ENCODE measurements around the gene FLNA.
"Not testable (repeated sequence)": the region's sequence is repeated elsewhere in the genome, so short reads cannot be mapped to it uniquely, and the experiment has no call there.

FLNA gene

GRCh38 chrX:154355776-154356140 lies 18.7 kb downstream of the FLNA start:
- DNase-seq = no peak

- no peak for DNase-seq
These were observed 19.2 kb downstream of the FLNA start for GRCh38 chrX:154355094-154355775.

- no peak for DNase-seq
These were observed 19.9 kb downstream of the FLNA start for GRCh38 chrX:154354516-154354915.

DNA sequence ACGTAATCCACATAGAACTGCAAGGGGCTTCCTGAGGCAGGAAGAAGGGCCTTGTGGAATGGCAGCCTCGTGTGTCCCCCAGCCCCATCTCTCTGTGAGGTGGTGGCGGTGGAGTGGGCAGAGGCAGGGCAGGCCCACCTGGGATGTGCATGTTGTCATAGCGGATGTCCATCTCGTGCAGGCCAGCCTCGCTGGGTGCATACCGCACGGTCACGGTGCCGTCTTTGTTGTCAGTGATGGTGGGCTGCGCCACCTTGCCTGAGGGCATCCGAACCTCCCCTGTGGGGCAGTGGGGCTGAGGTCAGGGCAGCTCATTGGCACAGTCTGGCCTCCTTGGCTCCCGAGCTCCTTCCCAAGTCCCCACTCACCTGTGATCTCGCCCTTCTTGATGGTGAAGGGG lies 20.4 kb downstream of the FLNA start:
- DNase-seq = no peak

GRCh38 chrX:154353172-154353843 lies 21.1 kb downstream of the FLNA start:
- DNase-seq = no peak

- no peak for DNase-seq
These were observed 22.0 kb downstream of the FLNA start for GRCh38 chrX:154352466-154352865.

DNA sequence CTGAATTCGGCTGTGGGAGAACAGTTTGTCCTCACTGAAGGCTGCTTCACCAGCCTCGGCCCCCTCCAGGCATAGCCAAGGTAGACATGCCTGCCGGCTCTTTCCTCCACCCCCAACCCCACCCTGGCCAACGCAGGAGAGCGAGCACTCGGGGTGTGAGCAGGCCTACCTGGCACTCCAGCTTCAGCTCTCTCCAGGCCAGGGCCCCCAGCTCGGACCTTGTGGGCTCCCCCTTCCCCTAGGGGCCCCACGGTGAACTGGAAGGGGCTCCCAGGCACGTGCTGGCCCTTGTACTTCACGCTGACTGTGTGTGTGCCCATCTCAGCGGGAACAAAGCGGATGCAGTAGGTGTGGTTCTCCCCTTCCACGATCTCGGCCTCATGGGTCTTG lies 22.4 kb downstream of the FLNA start:
- DNase-seq = no peak

- no peak for DNase-seq
These were observed 23.0 kb downstream of the FLNA start for GRCh38 chrX:154351183-154352011.

DNA sequence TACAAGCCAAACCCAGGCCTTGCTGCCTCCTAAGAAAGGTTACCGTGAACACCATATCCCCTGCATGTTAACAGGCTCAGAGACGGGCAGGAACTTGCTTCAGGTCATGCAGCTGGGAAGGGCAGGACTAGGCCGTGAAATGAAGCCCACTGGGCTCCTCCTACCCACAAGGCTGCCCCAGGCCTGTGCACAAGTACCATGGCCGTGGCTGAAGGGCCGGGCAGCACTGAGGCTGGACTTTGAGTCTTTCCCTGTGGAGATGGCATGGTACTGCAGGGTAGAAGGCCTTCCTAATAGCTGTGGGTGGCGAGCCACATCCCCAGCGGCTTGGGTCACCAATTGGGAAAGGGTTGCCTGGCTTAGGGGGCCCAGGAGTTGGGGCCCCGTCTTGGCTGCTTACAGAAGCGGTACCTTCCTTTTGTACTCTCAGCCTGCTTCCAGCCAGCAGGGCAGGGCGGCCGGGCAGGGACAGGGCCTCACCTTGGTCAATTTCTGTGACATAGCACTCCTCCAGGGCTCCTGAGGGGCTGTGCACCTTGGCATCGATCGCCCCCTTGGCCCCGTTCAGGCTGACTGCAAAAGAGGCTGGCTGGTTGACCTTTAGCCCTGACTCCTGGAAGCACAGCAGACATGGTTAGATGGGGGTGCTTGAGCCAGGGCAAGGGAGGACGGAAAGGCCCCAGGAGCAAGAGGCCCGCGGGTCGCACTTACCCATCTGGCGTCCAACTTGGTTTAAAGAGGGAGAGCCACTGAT lies 23.8 kb downstream of the FLNA start:
- no peak for DNase-seq

GRCh38 chrX:154349979-154350378 lies 24.5 kb downstream of the FLNA start:
- no peak for DNase-seq

DNA sequence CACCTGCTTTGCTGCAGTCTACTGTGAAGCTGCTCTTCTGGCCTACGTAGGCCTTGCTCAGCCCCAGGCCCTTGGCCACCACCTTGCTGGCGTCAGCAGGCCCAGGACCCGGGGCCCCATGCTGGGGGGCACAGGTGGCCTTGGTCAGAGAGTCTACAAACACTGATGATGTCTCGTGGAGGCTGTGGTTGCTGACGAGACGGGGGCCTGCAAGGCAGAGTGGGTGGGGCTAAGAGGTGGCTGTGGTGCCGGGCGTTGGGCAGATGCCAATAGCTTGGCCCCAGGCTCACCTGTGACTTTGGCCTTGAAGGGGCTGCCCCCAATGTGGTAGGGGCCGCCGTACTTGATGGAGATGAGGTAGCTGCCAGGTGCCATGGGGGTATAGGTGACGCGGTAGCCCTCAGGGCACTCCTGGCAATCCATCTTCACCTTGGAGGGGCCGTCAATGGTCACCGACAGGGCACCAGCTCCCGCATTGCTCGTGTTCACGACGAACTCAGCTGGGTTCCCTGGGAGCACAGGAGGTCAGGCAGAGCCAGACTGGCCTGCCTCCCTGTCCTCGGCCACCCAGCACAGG lies 25.0 kb downstream of the FLNA start:
- DNase-seq = no peak

DNA sequence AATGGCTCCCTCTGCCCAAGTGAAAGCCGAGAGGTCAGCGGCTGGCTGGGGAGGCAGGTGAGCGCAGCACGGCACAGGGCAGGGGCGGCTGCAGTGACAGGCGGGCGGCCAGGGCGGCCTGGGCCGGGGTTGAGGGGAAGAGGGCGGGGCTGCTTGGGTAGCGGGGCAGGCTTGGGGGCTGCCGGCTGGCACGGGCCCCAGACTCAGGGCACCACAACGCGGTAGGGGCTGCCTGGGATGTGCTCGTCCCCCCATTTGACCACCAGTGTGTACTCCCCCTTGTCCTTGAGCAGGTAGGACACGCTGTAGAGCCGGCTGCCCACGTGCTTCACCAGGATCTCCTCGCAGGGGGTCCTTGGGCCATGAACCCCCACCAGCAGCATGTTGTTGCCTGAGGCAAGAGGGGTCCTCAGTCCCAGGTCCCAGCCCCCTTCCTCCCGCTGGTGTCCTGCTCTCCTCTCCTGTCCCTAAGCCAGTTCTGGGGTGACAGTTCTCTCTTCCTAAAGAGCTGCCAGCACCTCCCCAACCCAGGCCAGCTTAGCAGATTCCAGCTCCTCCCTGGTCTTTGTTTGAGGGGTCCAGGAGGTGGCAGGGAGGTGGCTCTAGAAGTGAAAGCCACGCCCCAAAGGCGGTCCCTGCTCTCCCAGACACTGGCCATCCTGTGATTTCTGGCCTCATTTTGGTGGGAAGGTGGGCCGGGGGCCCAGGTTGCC lies 25.6 kb downstream of the FLNA start:
- peak; percentile 0 for DNase-seq

GRCh38 chrX:154348114-154348531 lies 26.3 kb downstream of the FLNA start:
- peak; percentile 9 for DNase-seq

GRCh38 chrX:154343620-154344019 lies 30.8 kb downstream of the FLNA start:
- DNase-seq = not testable (repeated sequence)

GRCh38 chrX:154343063-154343462 lies 31.4 kb downstream of the FLNA start:
- DNase-seq = not testable (repeated sequence)

GRCh38 chrX:154341399-154342298 lies 32.8 kb downstream of the FLNA start:
- DNase-seq = not testable (repeated sequence)

- DNase-seq = no peak
These were observed 39.9 kb downstream of the FLNA start for GRCh38 chrX:154334496-154334895.

- no peak for DNase-seq
These were observed 40.6 kb downstream of the FLNA start for GRCh38 chrX:154333837-154334271.

GRCh38 chrX:154333116-154333515 lies 41.3 kb downstream of the FLNA start:
- DNase-seq = no peak

DNA sequence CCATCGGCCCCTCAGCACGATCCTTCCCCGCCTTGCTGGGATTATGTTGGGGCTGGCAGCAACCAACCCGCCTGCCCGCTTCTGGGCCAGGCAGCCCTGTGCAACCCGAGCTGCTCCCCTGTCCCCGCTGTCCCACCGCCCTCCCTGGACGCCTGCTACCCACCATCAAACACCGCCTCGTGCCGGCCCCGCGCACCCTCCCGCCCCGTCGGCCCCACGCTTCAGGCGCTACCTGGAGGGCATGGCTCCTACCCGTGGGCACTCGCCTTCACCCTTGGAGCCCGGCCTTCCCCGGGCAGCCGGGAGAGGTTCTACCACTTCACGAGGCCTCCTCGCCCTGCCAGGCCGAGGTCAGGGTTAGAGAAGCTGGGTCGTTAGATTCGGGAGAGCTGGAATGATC lies 41.9 kb downstream of the FLNA start:
- DNase-seq = no peak

GRCh38 chrX:154329294-154329693 lies 45.1 kb downstream of the FLNA start:
- DNase-seq = no peak

Data from activated CD4-positive, alpha-beta T cell treated with anti-CD3 and anti-CD28 coated beads, Interleukin-2, Interleukin-6, amounts not matched to agents 100 ng/mL and 50 ng/mL, durations not matched to agents 16 hours and 8 hours (primary cell).